ENCODE results near the gene RDH5. TPM values are rescaled to one million over a fixed set of nuclear protein-coding genes. Genes with fewer than 3 reads are reported as not detected.

Gene RDH5
- total RNA-seq, 4 donors from 2014 or later = 28.0 to 54.6 (median 38.4) TPM

DNA sequence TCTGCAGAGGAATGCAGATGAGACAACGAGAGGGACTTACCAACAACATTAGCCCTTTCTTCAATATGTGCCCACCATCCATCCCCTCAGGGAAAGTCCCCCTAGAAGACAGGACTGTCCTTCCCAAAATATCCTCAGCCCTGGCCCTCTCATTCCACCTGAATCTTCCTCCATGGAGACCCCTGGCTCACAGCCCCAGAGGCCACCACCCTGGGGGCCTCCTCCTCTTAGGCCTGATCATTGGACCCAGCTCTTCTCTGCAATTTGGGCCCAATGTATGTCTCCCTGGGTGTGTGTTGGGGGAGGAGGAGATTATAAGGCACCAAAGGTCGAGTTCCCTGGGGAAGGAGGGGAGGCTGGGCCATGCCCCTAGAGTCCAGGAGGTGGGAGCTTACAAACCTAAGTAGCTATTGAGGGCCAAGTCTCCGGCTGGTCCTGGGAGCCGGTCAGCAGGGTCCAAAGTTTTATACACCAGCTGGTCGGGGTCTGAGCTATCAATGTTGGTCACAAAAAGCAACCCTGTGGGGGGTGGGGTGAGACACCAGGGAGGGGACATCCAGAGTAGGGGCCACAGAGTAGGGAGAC, 20.6 kb upstream of the RDH5 start:
- Histone ChIP-seq H3K4me3 (no peak overlapping the region), H3K36me3 (peaks cover 0 to 64% (median 0%) of the 10 kb centered on the region in 3 donors), H3K4me1 (peaks cover 0 to 45% (median 8%) of the 10 kb centered on the region in 4 donors), H3K27ac (peak overlapping the region in 2 of 4 donors; percentile 20 to 50), H3K27me3 (no peaks in the 10 kb centered on the region), H3K9me3 (no peaks in the 10 kb centered on the region)
- TF ChIP-seq POLR2A (IDR thresholded peaks at IDR 0.05) (no peak), CTCF (IDR thresholded peaks at IDR 0.05) (no peak), EP300 (IDR thresholded peaks at IDR 0.05) (no peak)
- WGBS, 2 donors = 59 to 63% methylated on average over 5 of the region's 5 CpGs
- no peak for DNase-seq (ENCODE audit: low spot score in 2 of 2)

GRCh38 chr12:55700255-55701018, 19.8 kb upstream of the RDH5 start:
- TF ChIP-seq CTCF (IDR thresholded peaks at IDR 0.05) (no peak), EP300 (IDR thresholded peaks at IDR 0.05) (no peak), POLR2A (IDR thresholded peaks at IDR 0.05) (no peak)

GRCh38 chr12:55702861-55703260, 17.3 kb upstream of the RDH5 start:
- WGBS, 2 donors = 60 to 73% methylated on average over 8 of the region's 8 CpGs
- no peak for TF ChIP-seq POLR2A (IDR thresholded peaks at IDR 0.05)
- TF ChIP-seq EP300 (IDR thresholded peaks at IDR 0.05) = no peak
- TF ChIP-seq CTCF (IDR thresholded peaks at IDR 0.05) = no peak
- peak overlapping the region in 2 of 4 donors; percentile 74 to 89 for H3K27ac ChIP-seq
- H3K4me1 ChIP-seq = peaks cover 0 to 75% (median 13%) of the 10 kb centered on the region in 4 donors
- H3K9me3 ChIP-seq = no peaks in the 10 kb centered on the region
- DNase-seq (ENCODE audit: low spot score in 2 of 2) = no peak
- no peaks in the 10 kb centered on the region for H3K27me3 ChIP-seq
- H3K36me3 ChIP-seq = peaks cover 0 to 31% (median 0%) of the 10 kb centered on the region in 3 donors
- H3K4me3 ChIP-seq = no peak overlapping the region

More at GRCh38 chr12:55700255-55701018, 19.8 kb upstream of the RDH5 start:
- Histone ChIP-seq H3K36me3 (peaks cover 0 to 56% (median 0%) of the 10 kb centered on the region in 3 donors), H3K4me3 (no peak overlapping the region), H3K9me3 (no peaks in the 10 kb centered on the region), H3K27me3 (no peaks in the 10 kb centered on the region), H3K4me1 (peaks cover 0 to 54% (median 8%) of the 10 kb centered on the region in 4 donors), H3K27ac (peak overlapping the region in 2 of 4 donors; percentile 20 to 50)
- DNase-seq (ENCODE audit: low spot score in 2 of 2) = no peak
- WGBS, 2 donors = 72 to 79% methylated on average over 19 to 21 of the region's 21 CpGs

DNA sequence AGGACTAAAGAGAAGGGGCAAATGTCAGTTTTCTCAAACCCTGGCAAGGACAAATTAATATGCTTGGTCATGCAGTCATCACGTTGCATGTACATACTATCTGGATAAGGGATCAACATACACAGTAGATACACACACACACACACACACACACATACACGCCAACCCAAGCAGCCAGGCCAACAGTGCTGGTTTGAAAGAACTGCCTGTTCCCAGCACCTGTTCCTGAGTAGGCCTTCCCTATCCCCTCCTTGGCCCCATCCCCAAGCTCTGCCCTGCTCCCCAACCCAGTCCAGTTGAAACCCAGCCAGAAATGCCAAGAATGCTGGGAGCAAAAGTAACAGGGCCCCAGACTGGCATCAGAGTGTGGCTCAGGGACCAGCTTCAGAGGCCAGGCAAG, 16.9 kb upstream of the RDH5 start:
- peak overlapping the region in 1 of 4 donors; percentile 64 for H3K4me3 ChIP-seq
- H3K9me3 ChIP-seq = no peaks in the 10 kb centered on the region
- peak overlapping the region; percentile 27 to 89 (median 64) for H3K27ac ChIP-seq
- TF ChIP-seq CTCF (IDR thresholded peaks at IDR 0.05) (no peak), POLR2A (IDR thresholded peaks at IDR 0.05) (no peak), EP300 (IDR thresholded peaks at IDR 0.05) (no peak)
- peaks cover 0 to 28% (median 0%) of the 10 kb centered on the region in 3 donors for H3K36me3 ChIP-seq
- no peaks in the 10 kb centered on the region for H3K27me3 ChIP-seq
- no peak for DNase-seq (ENCODE audit: low spot score in 2 of 2)
- peaks cover 0 to 79% (median 14%) of the 10 kb centered on the region in 4 donors for H3K4me1 ChIP-seq
- WGBS, 2 donors = 26 to 34% methylated on average over 2 of the region's 2 CpGs
